Glutamatergic neuron (in vitro differentiated cells): ENCODE measurements around the gene RABIF. TPM values are rescaled to one million over a fixed set of nuclear protein-coding genes. Genes with fewer than 3 reads are reported as not detected.
"Not testable (repeated sequence)": the region's sequence is repeated elsewhere in the genome, so short reads cannot be mapped to it uniquely, and the experiment has no call there.

Experiments used
- DNase-seq: peaks from one replicate; pipeline ENCODE4 v3.0.0; 2022
- H3K27ac Mint-ChIP-seq: one replicate; pipeline ENCODE4 v1.8.0; 2020; ENCODE audit warnings: mild to moderate bottlenecking, mixed read lengths, inconsistent platforms; ENCODE audit not compliant: unreplicated experiment
- H3K27me3 Mint-ChIP-seq: one replicate; pipeline ENCODE4 v1.8.0; 2020; ENCODE audit warnings: mild to moderate bottlenecking, moderate library complexity, mixed read lengths, inconsistent platforms; ENCODE audit not compliant: unreplicated experiment
- H3K36me3 Mint-ChIP-seq: one replicate; pipeline ENCODE4 v1.8.0; 2020; ENCODE audit warnings: mild to moderate bottlenecking, mixed read lengths, inconsistent platforms; ENCODE audit not compliant: unreplicated experiment
- H3K4me1 Mint-ChIP-seq: one replicate; pipeline ENCODE4 v1.8.0; 2020; ENCODE audit warnings: mild to moderate bottlenecking, low read depth, mixed read lengths, inconsistent platforms; ENCODE audit not compliant: unreplicated experiment
- H3K4me3 Mint-ChIP-seq: one replicate; pipeline ENCODE4 v1.8.0; 2020; ENCODE audit warnings: mild to moderate bottlenecking, mixed read lengths, inconsistent platforms; ENCODE audit not compliant: unreplicated experiment
- H3K9me3 Mint-ChIP-seq: one replicate; pipeline ENCODE4 v1.8.0; 2020; ENCODE audit warnings: mild to moderate bottlenecking, moderate library complexity, mixed read lengths, inconsistent platforms; ENCODE audit not compliant: unreplicated experiment
- CTCF ChIP-seq: fragments of 200-600 bp; sonication (generic); IDR thresholded peaks from one replicate; pipeline ENCODE4 v1.5.0; 2021; ENCODE audit not compliant: partially characterized antibody, unreplicated experiment
- long read RNA-seq: library from polyadenylated mRNA; unstranded; transcript quantifications from one replicate; pipeline ENCODE4 v2.0.0, GENCODE V29; 2020; ENCODE audit not compliant: unreplicated experiment
- total RNA-seq: library from RNA; stranded (reverse); fragmentation: NEBNext Ultra II Directional; extraction: Animal tissue kit (Norgen Biotek cat#: 25700); gene quantifications from one replicate; pipeline ENCODE4 v1.2.1, GENCODE V29; 2021; ENCODE audit not compliant: unreplicated experiment

The RABIF gene
- 16.4 TPM for total RNA-seq
- long read RNA-seq, transcript RABIF-201 (2 exons, 2,430 nt), result major isoform, 28 of 36 reads
- long read RNA-seq, partial matches to known transcripts, result 0 of 36 reads
- long read RNA-seq, other reads (novel, unspliced or antisense), result 8 of 36 reads

GRCh38 chr1:202888531-202889360 lies at the start of gene RABIF:
Gene RABIF (minus strand): TSS chr1:202889149. CDS start chr1:202889098, 51 bp downstream.
- Mint-ChIP-seq H3K4me3 (peak within 1 kb of the TSS; percentile 96), H3K27ac (peak within 1 kb of the TSS; percentile 89), H3K4me1 (peaks cover 10% of the 10 kb centered on the region), H3K9me3 (peaks cover 4% of the 10 kb centered on the region), H3K27me3 (peaks cover 4% of the 10 kb centered on the region), H3K36me3 (no peaks in the 10 kb centered on the region)
- DNase-seq, result peak; percentile 97
- TF ChIP-seq CTCF, result no peak

- Mint-ChIP-seq H3K4me1 (no peaks in the 10 kb centered on the region), H3K27ac (no peak overlapping the region), H3K36me3 (peaks cover 1% of the 10 kb centered on the region), H3K9me3 (no peaks in the 10 kb centered on the region), H3K27me3 (no peaks in the 10 kb centered on the region), H3K4me3 (no peak overlapping the region)
- no peak for DNase-seq
- TF ChIP-seq CTCF, result no peak
Measured at GRCh38 chr1:202938287-202938925, 49.5 kb upstream of the RABIF start.

- H3K36me3 Mint-ChIP-seq, H3K27me3 Mint-ChIP-seq, H3K27ac Mint-ChIP-seq, H3K4me1 Mint-ChIP-seq, H3K4me3 Mint-ChIP-seq, H3K9me3 Mint-ChIP-seq, DNase-seq: not testable (repeated sequence)
Measured at GRCh38 chr1:202936409-202936808, 47.5 kb upstream of the RABIF start.

GRCh38 chr1:202935844-202936243 lies 46.9 kb upstream of the RABIF start:
- H3K9me3 Mint-ChIP-seq, result no peaks in the 10 kb centered on the region

GRCh38 chr1:202934755-202935154 lies 45.8 kb upstream of the RABIF start:
- H3K4me1 Mint-ChIP-seq, result no peaks in the 10 kb centered on the region
- TF ChIP-seq CTCF, result no peak
- no peak for DNase-seq
- no peaks in the 10 kb centered on the region for H3K9me3 Mint-ChIP-seq
- H3K27me3 Mint-ChIP-seq, result no peaks in the 10 kb centered on the region
- H3K27ac Mint-ChIP-seq, result no peak overlapping the region
- peaks cover 4% of the 10 kb centered on the region for H3K36me3 Mint-ChIP-seq
- H3K4me3 Mint-ChIP-seq, result no peak overlapping the region

More at GRCh38 chr1:202935844-202936243, 46.9 kb upstream of the RABIF start:
- Mint-ChIP-seq H3K27ac (no peak overlapping the region), H3K4me3 (no peak overlapping the region), H3K36me3 (peaks cover 4% of the 10 kb centered on the region), H3K4me1 (no peaks in the 10 kb centered on the region), H3K27me3 (no peaks in the 10 kb centered on the region)
- no peak for DNase-seq
- TF ChIP-seq CTCF, result no peak
